ENCODE results near the gene TRABD2A.

GRCh38 chr2:84827978-84828575 is 52.8 kb downstream of the TRABD2A start:
- no peak for TF ChIP-seq YY1 (IDR thresholded peaks at IDR 0.05)
- TF ChIP-seq CTCF (IDR thresholded peaks at IDR 0.05; ENCODE audit: low read depth, low read length, missing input control), result no peak
- no peak for TF ChIP-seq HNF4G (IDR thresholded peaks at IDR 0.05)
- TF ChIP-seq REST (IDR thresholded peaks at IDR 0.05), result no peak
- no peak for TF ChIP-seq GABPA (IDR thresholded peaks at IDR 0.05 in 1 of 2, conservative IDR thresholded peaks at IDR 0.05 in 1 of 2)
- TF ChIP-seq ATF3 (IDR thresholded peaks at IDR 0.05), result no peak
- no peak for TF ChIP-seq TAF1 (conservative IDR thresholded peaks at IDR 0.05)

Measured in liver (tissue), 3 donors.